ENCODE measurements around the gene TAF1B. TPM values are rescaled to one million over a fixed set of nuclear protein-coding genes. Genes with fewer than 3 reads are reported as not detected.
"Not testable (repeated sequence)": the region's sequence is repeated elsewhere in the genome, so short reads cannot be mapped to it uniquely, and the experiment has no call there.

TAF1B gene
- total RNA-seq, 1 donor from 2014 or later, result 44.3 TPM

GRCh38 chr2:9879455-9880194, 36.4 kb downstream of the TAF1B start:
- no peak for DNase-seq (ENCODE audit: low spot score)

GRCh38 chr2:9883897-9884296, 40.6 kb downstream of the TAF1B start:
- DNase-seq (ENCODE audit: low spot score), result no peak

- no peak for DNase-seq (ENCODE audit: low spot score)
Observed at GRCh38 chr2:9884436-9884835, 41.2 kb downstream of the TAF1B start.

DNA sequence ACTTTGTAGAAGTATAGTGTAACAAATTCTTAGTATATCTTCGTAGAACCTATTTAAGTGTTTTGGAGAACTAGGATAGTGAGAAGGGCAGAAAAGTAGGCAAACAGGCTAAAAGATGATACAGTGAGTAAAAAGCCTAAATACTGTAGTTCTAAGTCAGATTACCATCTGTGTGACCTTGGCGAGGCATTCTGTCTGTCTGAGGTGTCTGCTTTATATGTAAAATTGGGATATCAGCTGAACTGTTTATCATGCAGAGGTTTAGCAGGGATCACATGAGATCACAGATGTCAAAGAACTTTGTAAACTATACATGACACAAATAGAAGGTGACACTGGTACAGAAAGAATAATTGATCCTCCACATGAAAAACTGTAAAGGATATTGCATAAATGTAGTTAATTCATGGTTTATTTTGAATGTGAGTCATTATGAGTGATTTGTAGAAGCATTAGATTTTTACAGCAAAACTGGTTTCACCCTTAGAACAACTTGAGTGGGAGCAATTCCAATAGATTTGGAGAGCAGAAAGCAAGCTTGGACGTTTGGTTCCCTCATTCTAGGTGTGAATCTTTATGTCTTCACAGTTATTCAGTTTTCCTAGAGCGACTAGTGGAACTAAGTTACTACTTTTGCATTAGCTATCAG, 41.9 kb downstream of the TAF1B start:
- DNase-seq (ENCODE audit: low spot score), result no peak

DNA sequence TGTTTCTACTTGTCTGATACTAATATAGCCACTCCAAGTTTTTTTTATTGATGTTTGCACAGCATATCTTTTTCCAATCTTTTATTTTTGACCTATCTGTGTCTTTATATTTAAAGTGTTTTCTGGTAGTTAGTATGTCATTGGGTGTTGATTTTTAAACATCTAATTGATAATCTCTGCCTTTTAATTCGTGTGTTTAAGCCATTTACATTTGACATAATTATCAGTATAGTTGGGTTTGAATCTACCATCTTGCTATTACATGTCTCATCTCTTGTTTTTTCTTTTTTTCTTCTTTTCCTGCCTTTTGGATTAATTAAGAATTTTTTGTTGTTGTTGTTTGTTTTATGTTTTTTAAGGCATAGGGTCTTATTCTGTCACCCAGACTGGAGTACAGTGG, 44.2 kb downstream of the TAF1B start:
- no peak for DNase-seq (ENCODE audit: low spot score)

DNA sequence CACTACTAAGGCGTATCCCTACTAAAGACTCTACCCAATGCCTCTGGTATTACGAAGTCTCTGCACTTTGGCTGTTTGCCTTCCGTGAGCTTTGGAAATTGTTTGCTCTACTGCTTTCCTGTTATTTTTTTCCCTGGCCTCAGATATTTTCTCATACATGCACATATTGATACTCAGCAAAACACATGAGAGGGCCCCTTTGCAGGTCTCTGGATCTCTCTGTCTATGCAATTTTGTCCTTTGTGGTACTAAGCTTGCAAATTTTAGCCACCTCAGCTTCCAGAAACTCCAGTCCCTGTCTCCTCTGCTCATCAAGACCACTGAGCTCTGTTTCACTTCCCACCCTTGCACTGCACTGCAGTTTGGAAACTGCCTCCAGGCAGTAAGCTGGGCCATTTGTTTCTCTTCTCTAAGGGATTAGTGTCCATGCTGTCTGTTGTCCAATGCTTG, 46.6 kb downstream of the TAF1B start:
- DNase-seq (ENCODE audit: low spot score), result peak; percentile 42

- no peak for DNase-seq (ENCODE audit: low spot score)
Observed at GRCh38 chr2:9892236-9892635, 49.0 kb downstream of the TAF1B start.

DNA sequence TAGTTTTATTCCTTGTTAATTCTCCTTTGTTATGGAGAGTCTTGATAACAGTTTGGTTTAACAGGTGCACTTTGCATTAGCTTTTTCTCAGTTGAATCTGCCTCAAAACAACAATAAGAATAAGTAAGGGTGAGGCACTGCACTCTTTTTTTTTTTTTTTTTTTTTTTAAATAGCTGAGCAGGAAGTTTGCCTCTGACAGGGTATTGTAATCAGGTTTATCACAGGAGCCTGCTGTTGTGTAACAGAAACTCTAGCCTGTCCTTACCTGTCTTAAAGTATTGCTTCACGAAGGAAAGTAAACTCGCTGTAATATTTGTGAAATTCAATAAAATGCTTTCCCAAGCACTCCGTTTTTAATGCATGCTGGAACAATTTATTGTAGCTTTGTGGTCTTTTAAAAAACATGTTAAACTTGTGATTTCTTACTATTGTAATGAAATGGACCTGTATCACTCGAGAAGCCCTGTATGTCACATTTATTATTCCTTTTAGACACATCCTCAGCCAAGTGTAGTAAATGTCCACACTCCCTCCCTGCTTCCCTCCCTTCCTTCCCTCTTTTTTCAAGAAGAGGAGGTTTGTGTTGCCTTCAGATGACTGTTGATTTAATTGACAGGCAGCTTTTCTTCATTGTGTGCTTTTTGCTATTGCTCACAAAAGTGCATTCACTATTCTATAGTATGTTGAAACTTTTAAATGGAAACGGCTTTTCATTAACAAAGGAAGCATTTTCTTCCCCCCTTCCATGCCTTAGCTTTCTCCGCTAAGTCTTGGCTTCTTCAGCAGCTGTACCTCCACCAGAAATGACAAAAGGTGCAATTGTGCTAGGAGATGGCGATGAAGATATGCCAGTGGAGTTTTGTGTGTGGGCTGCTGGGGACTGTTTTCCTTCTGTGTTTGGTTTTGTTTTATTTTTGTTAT, 52.7 kb downstream of the TAF1B start:
- DNase-seq (ENCODE audit: low spot score), result peak; percentile 32

- DNase-seq (ENCODE audit: low spot score), result peak; percentile 91
Observed at GRCh38 chr2:9897331-9897737, 54.1 kb downstream of the TAF1B start.

GRCh38 chr2:9897846-9898245, 54.6 kb downstream of the TAF1B start:
- DNase-seq (ENCODE audit: low spot score), result peak; percentile 63

DNA sequence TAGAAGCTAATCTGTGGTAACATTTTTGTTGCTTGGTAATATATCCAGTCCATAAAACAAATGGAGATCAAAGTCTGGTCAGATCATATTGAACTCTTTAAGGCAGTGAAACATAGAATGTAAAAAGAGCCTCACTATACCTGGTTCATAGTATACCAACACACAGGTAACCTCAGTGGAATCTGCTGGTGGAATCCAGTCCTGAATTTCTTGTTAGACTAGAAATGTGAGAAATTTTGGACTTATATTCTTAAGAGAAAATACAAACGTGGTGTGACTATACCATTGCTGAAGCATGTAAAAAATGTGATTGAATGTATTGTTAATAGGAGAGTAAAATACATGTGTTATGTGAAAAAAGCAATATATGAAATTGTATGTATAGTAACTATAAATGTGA, 62.1 kb downstream of the TAF1B start:
- DNase-seq (ENCODE audit: low spot score), result peak; percentile 66

DNA sequence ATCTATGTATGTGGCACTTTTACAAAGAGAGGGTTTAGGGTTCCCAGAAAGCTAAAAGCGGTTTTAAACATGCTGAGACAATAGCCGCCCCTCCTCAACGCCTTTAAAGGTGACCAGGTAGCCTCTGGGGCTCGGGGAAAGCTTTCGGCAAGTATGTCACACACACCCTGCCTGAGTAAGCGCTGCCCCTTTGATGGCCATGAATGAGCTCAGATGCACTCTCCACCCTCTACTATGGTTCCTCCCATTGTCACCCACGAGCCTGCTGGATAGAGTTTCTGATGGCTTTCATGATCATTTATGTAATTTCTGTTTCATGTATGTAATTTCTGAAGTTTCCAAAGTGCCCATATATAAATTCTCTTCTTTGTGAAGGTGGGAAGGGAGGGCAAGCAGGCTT, 64.1 kb downstream of the TAF1B start:
- no peak for DNase-seq (ENCODE audit: low spot score)

- DNase-seq (ENCODE audit: low spot score), result no peak
Observed at GRCh38 chr2:9908639-9909038, 65.4 kb downstream of the TAF1B start.

GRCh38 chr2:9909106-9909505, 65.8 kb downstream of the TAF1B start:
- DNase-seq (ENCODE audit: low spot score), result no peak

DNA sequence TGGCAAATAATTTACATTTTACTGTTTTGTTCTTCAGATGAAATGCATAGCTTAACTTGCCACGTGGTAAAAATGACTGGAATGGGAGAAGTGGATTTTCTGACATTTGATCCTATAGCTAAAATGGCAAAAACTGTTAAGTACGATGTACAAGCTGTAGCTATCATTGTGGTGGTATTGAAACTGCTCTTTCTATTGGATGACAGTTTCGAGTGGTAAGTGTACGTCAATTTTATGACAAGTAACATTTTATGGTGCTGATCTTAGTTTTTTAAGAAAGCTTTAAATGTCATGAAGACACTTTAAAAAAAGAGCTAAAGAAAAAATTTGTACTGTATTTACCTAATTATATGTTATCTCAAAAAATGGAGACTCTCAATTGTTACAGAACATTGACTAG, 67.4 kb downstream of the TAF1B start:
- DNase-seq (ENCODE audit: low spot score), result no peak

DNA sequence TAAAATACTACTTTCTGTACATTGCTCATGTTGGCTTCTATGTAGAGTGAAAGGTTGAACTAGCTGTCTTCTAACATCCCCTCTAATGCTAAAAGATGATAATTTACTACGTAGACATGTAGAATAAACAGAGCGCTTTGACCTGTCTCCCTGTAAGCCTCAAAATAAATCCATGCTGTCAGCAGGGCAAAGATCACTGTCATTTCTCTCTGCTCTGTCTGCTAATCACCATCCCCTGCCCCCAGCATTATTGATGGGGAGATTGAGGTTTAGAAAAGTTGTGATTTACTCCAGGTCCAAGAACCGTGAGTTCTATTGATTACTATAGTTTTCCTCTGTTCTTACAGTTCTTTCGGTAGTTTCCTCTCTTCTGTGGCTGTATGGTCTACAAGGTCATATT, 69.2 kb downstream of the TAF1B start:
- no peak for DNase-seq (ENCODE audit: low spot score)

- no peak for DNase-seq (ENCODE audit: low spot score)
Observed at GRCh38 chr2:9914384-9915065, 71.3 kb downstream of the TAF1B start.

DNA sequence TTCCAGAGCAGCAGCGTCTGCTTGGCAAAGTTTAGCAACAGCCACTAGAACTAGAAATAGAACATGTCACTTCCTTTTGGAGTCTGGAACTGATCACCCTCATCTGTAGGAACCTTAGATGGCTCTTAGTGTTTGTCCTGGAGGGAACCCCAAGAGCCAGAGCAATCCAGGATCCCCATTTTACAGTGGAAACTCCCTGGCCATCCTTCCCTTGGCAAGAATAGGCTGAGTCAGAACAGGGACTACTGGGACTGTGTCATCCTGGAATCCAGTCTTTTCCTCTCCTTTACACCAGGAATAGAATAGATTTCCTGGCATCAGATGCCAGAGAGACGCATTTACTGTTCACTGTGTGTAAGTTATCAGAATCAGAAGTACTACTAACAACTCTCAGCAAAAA, 75.0 kb downstream of the TAF1B start:
- no peak for DNase-seq (ENCODE audit: low spot score)

DNA sequence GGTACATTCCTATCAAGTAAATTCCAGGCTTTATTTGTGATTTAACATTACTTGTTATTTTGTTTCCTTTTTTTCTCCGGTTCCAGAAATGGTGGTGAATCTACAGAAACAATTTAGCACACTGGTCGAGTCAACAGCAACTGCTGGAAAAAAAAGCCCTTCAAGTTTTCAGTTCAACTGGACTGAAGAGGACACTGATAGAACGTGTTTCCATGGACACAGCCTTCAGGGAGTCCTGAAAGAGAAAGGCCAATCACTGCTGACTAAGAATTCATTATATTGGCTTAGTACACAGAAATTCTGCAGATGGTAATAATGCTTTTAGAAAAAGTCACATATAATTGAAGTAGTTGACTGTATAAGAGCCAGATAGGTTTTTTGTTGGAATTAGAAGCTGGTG, 76.2 kb downstream of the TAF1B start:
- no peak for DNase-seq (ENCODE audit: low spot score)

GRCh38 chr2:9927020-9927419, 83.7 kb downstream of the TAF1B start:
- not testable (repeated sequence) for DNase-seq (ENCODE audit: low spot score)

DNA sequence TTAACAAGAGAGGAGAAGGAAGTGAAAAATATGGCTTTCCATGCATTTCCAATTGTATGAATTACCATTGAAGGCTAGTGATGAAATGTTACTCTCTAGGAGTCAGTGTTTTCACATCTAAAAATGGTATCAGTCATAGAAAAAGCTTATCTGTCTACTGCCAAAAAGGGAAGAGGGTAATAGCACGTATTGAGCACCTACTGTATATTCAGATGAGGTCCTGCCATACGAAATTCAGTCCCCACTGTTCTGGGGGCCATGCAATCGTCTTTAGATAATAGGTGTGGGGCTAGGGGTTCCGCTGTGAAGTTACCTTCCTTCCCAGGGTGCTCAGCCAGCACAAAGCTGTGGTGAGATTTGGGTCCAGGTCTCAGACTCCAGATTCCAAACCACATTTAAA, 94.0 kb downstream of the TAF1B start:
- no peak for DNase-seq (ENCODE audit: low spot score)

DNA sequence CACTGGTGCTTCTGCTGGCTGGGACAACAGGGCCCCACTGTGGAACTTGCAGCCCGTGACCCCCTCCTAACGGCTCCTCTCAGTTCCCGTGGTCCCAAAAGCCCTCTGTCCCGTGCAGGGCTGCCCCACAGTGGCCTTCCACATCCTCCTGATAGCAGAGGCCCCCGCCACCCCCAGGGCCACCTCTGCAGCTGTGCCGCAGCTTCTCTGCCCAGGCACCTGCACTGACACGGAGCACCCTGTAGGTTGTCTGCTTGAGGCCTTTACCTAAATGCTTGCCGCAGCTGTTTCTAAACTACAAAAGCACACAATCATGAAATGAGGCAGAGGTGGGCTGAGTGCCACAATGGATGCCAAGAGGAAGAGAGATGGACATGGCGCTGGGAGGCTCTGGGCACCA, 94.7 kb downstream of the TAF1B start:
- no peak for DNase-seq (ENCODE audit: low spot score)

Measured in umbilical cord (tissue), 2 donors.